ENCODE data around the gene TEKT5. TPM values are rescaled to one million over a fixed set of nuclear protein-coding genes. Genes with fewer than 3 reads are reported as not detected.

The TEKT5 gene
- total and polyA plus RNA-seq, 8 donors: 0.17 to 1.1 (median 0.26) TPM; not detected in 1

GRCh38 chr16:10613785-10614485 lies 80.8 kb downstream of the TEKT5 start:
- Histone ChIP-seq H3K4me3 (no peak overlapping the region), H3K27ac (no peak overlapping the region), H3K9me3 (no peaks in the 10 kb centered on the region), H3K36me3 (no peaks in the 10 kb centered on the region), H3K27me3 (no peaks in the 10 kb centered on the region), H3K4me1 (no peaks in the 10 kb centered on the region)
- TF ChIP-seq CTCF (IDR thresholded peaks at IDR 0.05): no peak
- intact Hi-C loops (cut with DNase I): no loop called here
- 76 to 84% methylated on average over 6 of the region's 6 CpGs for WGBS, 2 donors
- ATAC-seq: no peak
- no peak for DNase-seq
- no peak for FAIRE-seq

DNA sequence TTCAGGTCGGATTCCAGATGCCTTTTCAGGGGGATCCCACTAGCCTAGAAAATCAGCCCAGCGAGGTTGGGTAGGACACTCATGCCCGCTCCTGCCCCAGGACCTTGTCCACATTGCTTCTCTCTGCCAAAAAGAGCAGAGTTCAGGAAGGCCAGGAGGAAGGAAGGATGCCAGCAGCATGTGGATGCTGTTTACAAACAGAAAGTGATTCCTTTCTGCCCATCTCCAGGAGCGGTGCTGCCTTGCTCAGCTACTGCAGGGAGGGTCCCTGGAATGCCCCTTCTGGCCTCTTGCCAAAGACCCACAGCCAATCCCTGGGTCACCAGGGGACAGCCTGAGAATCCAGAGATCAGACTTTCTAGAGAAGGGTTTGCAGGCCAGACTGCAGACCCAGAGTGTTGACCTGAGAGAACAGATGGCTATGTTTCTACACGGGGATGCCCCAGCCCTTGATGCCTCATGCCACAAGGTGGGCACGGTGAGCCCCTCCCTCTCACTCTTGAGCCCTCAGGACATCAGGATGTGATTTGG lies 82.0 kb downstream of the TEKT5 start:
- intact Hi-C loops (cut with DNase I): no loop called here
- 53 to 65% methylated on average over 6 of the region's 6 CpGs for WGBS, 2 donors
- DNase-seq (no peak), ATAC-seq (no peak), FAIRE-seq (no peak)
- Histone ChIP-seq H3K27me3 (no peaks in the 10 kb centered on the region), H3K9me3 (no peaks in the 10 kb centered on the region), H3K4me3 (no peak overlapping the region), H3K27ac (no peak overlapping the region), H3K4me1 (no peaks in the 10 kb centered on the region), H3K36me3 (no peaks in the 10 kb centered on the region)
- no peak for TF ChIP-seq CTCF (IDR thresholded peaks at IDR 0.05)

- FAIRE-seq (no peak), ATAC-seq (no peak), DNase-seq (no peak)
- Histone ChIP-seq H3K9me3 (no peaks in the 10 kb centered on the region), H3K4me3 (no peak overlapping the region), H3K27ac (no peak overlapping the region), H3K27me3 (no peaks in the 10 kb centered on the region), H3K4me1 (no peaks in the 10 kb centered on the region), H3K36me3 (no peaks in the 10 kb centered on the region)
- WGBS, 2 donors: 76 to 79% methylated on average over 6 of the region's 6 CpGs
- no peak for TF ChIP-seq CTCF (IDR thresholded peaks at IDR 0.05)
- intact Hi-C loops (cut with DNase I): no loop called here
Measured at GRCh38 chr16:10611825-10612342, 82.8 kb downstream of the TEKT5 start.

GRCh38 chr16:10610499-10611184 lies 84.1 kb downstream of the TEKT5 start:
- no peak overlapping the region for H3K27ac ChIP-seq
- ATAC-seq (no peak), FAIRE-seq (no peak), DNase-seq (no peak)
- H3K9me3 ChIP-seq: no peaks in the 10 kb centered on the region
- TF ChIP-seq CTCF (IDR thresholded peaks at IDR 0.05): no peak
- H3K36me3 ChIP-seq: no peaks in the 10 kb centered on the region
- intact Hi-C loops (cut with DNase I): no loop called here
- no peaks in the 10 kb centered on the region for H3K4me1 ChIP-seq
- H3K27me3 ChIP-seq: no peaks in the 10 kb centered on the region
- H3K4me3 ChIP-seq: no peak overlapping the region
- WGBS, 2 donors: 76 to 79% methylated on average over 13 of the region's 13 CpGs

Data from pancreas (tissue), 10 donors.